Peyer's patch (tissue), 4 donors: Measurements from ENCODE around the gene RARA. TPM values are rescaled to one million over a fixed set of nuclear protein-coding genes. Genes with fewer than 3 reads are reported as not detected.
A peak's percentile ranks its signal among the peaks of the same experiment; 100 is the strongest.

Experiments used
- DNase-seq, 3 donors: peaks; one replicate each; pipeline ENCODE4 v3.0.0-alpha.2; 2017 to 2019
- H3K27ac ChIP-seq, 4 donors: fragments of 200-600 bp; sonication (generic); one replicate each; pipeline ENCODE4 v1.5.1; 2016 to 2019
- H3K27me3 ChIP-seq, 2 donors: fragments of 200-600 bp; sonication (generic); one replicate each; pipeline ENCODE4 v1.5.1; 2019
- H3K36me3 ChIP-seq, 3 donors: fragments of 200-600 bp; sonication (generic); one replicate each; pipeline ENCODE4 v1.5.1; 2016 to 2019
- H3K4me1 ChIP-seq, 4 donors: fragments of 200-600 bp; sonication (generic); one replicate each; pipeline ENCODE4 v1.5.1; 2016 to 2019
- H3K4me3 ChIP-seq, 4 donors: fragments of 200-600 bp; sonication (generic); 1 replicate in 3 of 4; 2 replicates in 1 of 4; pipeline ENCODE4 v1.5.1; 2016 to 2019; ENCODE audit warnings: mild to moderate bottlenecking in 1 of 4
- H3K9me3 ChIP-seq, 4 donors: fragments of 200-600 bp; sonication (generic); one replicate each; pipeline ENCODE4 v1.5.1; 2016 to 2019; ENCODE audit warnings: mild to moderate bottlenecking in 1 of 4
- CTCF ChIP-seq, 6 experiments: fragments of 450-650 bp in 4 of 6; fragments of 200-600 bp in 2 of 6; sonication (generic) in 1 of 6; IDR thresholded peaks; one replicate each; pipeline ENCODE4 v1.5.1; 2017 to 2019; ENCODE audit warnings: antibody characterized with exemption in 6 of 6, mild to moderate bottlenecking in 3 of 6, moderate library complexity in 1 of 6
- POLR2A ChIP-seq, 2 donors: fragments of 450-650 bp; IDR thresholded peaks; one replicate each; pipeline ENCODE4 v1.5.1; 2017; ENCODE audit warnings: antibody characterized with exemption in 2 of 2, mild to moderate bottlenecking in 2 of 2, moderate library complexity in 2 of 2
- total RNA-seq, 4 donors: library from RNA; depleted of rRNA; stranded (reverse); fragments of >200 nt; gene quantifications; one replicate each; pipeline ENCODE4 v1.1.0, GENCODE V29; 2016

RARA gene
- total RNA-seq, 4 donors from 2014 or later = 46.2 to 93.3 (median 72.1) TPM

DNA sequence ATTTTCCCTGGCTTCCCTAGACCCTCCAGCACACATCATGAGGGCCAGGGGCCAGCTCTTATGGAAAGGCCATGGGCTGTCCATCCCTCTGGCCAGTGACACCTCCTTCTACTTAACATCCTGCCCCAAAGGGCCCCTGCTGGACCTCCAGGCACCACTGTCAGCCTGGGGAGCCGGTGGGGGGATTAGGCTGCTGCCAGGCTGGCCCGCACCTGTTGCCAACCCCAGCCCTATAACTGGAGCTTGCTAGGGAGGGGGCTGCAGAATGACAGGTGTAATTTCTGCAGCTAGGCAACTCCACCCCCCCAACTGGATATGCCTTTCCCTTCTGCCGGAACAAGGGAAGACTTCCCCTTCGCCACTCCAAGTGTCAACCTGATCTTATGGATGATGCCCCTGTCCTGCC, 12.5 kb downstream of the RARA start:
- Histone ChIP-seq H3K36me3 (no peaks in the 10 kb centered on the region), H3K27me3 (no peaks in the 10 kb centered on the region), H3K9me3 (no peaks in the 10 kb centered on the region), H3K4me1 (peaks cover 11 to 91% (median 55%) of the 10 kb centered on the region in 4 donors), H3K4me3 (peak overlapping the region; percentile 30 to 95 (median 46)), H3K27ac (peak overlapping the region; percentile 84 to 98 (median 90))
- TF ChIP-seq POLR2A (IDR thresholded peaks at IDR 0.05) = no peak
- TF ChIP-seq CTCF (IDR thresholded peaks at IDR 0.05) = no peak
- no peak for DNase-seq

GRCh38 chr17:40321961-40322357, 13.0 kb downstream of the RARA start:
- Histone ChIP-seq H3K27me3 (no peaks in the 10 kb centered on the region), H3K9me3 (no peaks in the 10 kb centered on the region), H3K4me3 (peak overlapping the region; percentile 30 to 95 (median 46)), H3K4me1 (peaks cover 13 to 91% (median 60%) of the 10 kb centered on the region in 4 donors), H3K36me3 (no peaks in the 10 kb centered on the region), H3K27ac (peak overlapping the region; percentile 84 to 98 (median 90))
- DNase-seq = peak in 1 of 3 donors; percentile 53
- no peak for TF ChIP-seq CTCF (IDR thresholded peaks at IDR 0.05)
- no peak for TF ChIP-seq POLR2A (IDR thresholded peaks at IDR 0.05)

DNA sequence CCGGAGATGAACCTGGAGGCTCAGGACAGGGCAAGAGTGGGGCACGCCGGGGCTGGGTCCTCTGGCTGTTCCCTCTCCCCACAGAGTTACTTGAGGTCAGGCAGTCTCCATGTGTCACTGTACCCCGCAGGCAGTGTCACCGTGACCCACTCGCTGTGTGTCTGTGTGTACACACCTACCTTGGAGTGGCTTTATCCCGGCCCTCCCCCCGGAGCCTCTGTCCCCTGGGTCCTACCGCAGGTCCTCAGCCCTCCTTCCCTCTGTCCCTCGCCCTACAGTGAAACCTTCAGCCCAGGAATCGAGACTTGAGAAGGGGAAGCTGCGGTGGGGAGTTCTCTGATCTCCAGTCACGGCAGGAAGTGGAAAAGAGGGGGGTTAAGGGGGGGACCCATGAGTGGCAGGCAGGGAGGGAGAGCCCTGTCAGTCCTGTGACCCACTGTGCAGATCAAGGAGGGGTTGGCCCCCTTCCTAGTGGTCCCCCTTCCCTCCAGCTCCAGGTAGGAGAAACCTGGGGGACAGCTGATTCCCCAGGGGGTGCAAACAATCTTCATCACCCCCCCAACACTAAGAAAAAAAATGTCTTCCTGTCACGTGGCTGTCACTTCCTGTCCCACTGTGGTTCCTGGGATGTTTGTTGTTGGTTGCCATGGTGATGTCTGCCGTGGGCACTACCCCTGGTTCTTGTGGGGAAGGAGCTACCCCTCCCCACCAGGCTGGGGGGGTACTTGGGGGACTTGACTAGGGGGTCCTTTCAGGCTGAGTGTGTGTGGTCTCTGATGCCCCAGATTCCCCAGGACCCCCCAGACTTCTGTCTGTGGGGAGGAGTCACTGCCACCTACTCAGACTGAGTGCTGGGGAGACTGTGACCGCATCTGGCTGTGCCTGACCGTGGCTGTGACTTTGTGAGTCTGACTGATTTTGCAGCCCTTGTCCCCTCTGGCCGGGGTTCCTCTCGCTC, 13.7 kb downstream of the RARA start:
- no peak for TF ChIP-seq CTCF (IDR thresholded peaks at IDR 0.05)
- TF ChIP-seq POLR2A (IDR thresholded peaks at IDR 0.05) = no peak
- peaks cover 11 to 91% (median 66%) of the 10 kb centered on the region in 4 donors for H3K4me1 ChIP-seq
- H3K4me3 ChIP-seq = peak overlapping the region; percentile 30 to 95 (median 46)

GRCh38 chr17:40323391-40324381, 14.7 kb downstream of the RARA start:
- Histone ChIP-seq H3K4me3 (peak overlapping the region; percentile 30 to 95 (median 46)), H3K27me3 (no peaks in the 10 kb centered on the region), H3K4me1 (peaks cover 11 to 96% (median 73%) of the 10 kb centered on the region in 4 donors), H3K9me3 (no peaks in the 10 kb centered on the region), H3K36me3 (no peaks in the 10 kb centered on the region), H3K27ac (peak overlapping the region; percentile 84 to 98 (median 90))
- no peak for TF ChIP-seq POLR2A (IDR thresholded peaks at IDR 0.05)
- TF ChIP-seq CTCF (IDR thresholded peaks at IDR 0.05) = no peak
- peak in 2 of 3 donors; percentile 53 to 73 for DNase-seq

More for the DNA sequence above, 13.7 kb downstream of the RARA start:
- no peaks in the 10 kb centered on the region for H3K27me3 ChIP-seq
- H3K36me3 ChIP-seq = no peaks in the 10 kb centered on the region
- H3K9me3 ChIP-seq = no peaks in the 10 kb centered on the region
- peak overlapping the region; percentile 84 to 98 (median 90) for H3K27ac ChIP-seq
- peak; percentile 63 to 94 (median 93) for DNase-seq
